Stimulated activated CD4-positive, alpha-beta T cell treated with anti-CD3 and anti-CD28 coated beads, Interleukin-15, amount 100 ng/mL, for 48 hours (primary cell): Measurements from ENCODE around the gene FCN1.

Experiments used
- DNase-seq, 2 donors: peaks; one replicate each; pipeline ENCODE4 v3.0.0-alpha.2; 2020; ENCODE audit warnings: low read depth in 2 of 2

The FCN1 gene

GRCh38 chr9:134913713-134914500 lies 3.8 kb downstream of the FCN1 start:
- no peak for DNase-seq

GRCh38 chr9:134913041-134913712 lies 4.5 kb downstream of the FCN1 start:
- DNase-seq = no peak

- no peak for DNase-seq
These were observed 5.4 kb downstream of the FCN1 start for GRCh38 chr9:134912126-134912840.

- DNase-seq = no peak
These were observed 7.9 kb downstream of the FCN1 start for GRCh38 chr9:134909511-134910481.

GRCh38 chr9:134908524-134909309 lies 9.0 kb downstream of the FCN1 start:
- no peak for DNase-seq

- DNase-seq = no peak
These were observed 14.8 kb downstream of the FCN1 start for GRCh38 chr9:134902936-134903335.

- DNase-seq = no peak
These were observed 17.9 kb downstream of the FCN1 start for GRCh38 chr9:134899818-134900217.

GRCh38 chr9:134899168-134899567 lies 18.5 kb downstream of the FCN1 start:
- DNase-seq = no peak

- no peak for DNase-seq
These were observed 19.4 kb downstream of the FCN1 start for GRCh38 chr9:134898319-134898718.

- DNase-seq = no peak
These were observed 20.0 kb downstream of the FCN1 start for GRCh38 chr9:134897584-134898170.

- DNase-seq = no peak
These were observed 20.7 kb downstream of the FCN1 start for GRCh38 chr9:134896834-134897583.

GRCh38 chr9:134895908-134896833 lies 21.5 kb downstream of the FCN1 start:
- no peak for DNase-seq

- no peak for DNase-seq
These were observed 22.2 kb downstream of the FCN1 start for GRCh38 chr9:134895567-134895907.

GRCh38 chr9:134895097-134895496 lies 22.6 kb downstream of the FCN1 start:
- no peak for DNase-seq

GRCh38 chr9:134894136-134894860 lies 23.4 kb downstream of the FCN1 start:
- no peak for DNase-seq

- no peak for DNase-seq
These were observed 24.8 kb downstream of the FCN1 start for GRCh38 chr9:134892820-134893420.

- no peak for DNase-seq
These were observed 25.5 kb downstream of the FCN1 start for GRCh38 chr9:134892221-134892620.
